ENCODE measurements around the gene FAM107B. TPM values are rescaled to one million over a fixed set of nuclear protein-coding genes. Genes with fewer than 3 reads are reported as not detected.

FAM107B gene
- total and polyA plus RNA-seq, 2 of the 4 experiments (the other 2 are of a cell fraction) = 26.4 to 27.1 TPM

DNA sequence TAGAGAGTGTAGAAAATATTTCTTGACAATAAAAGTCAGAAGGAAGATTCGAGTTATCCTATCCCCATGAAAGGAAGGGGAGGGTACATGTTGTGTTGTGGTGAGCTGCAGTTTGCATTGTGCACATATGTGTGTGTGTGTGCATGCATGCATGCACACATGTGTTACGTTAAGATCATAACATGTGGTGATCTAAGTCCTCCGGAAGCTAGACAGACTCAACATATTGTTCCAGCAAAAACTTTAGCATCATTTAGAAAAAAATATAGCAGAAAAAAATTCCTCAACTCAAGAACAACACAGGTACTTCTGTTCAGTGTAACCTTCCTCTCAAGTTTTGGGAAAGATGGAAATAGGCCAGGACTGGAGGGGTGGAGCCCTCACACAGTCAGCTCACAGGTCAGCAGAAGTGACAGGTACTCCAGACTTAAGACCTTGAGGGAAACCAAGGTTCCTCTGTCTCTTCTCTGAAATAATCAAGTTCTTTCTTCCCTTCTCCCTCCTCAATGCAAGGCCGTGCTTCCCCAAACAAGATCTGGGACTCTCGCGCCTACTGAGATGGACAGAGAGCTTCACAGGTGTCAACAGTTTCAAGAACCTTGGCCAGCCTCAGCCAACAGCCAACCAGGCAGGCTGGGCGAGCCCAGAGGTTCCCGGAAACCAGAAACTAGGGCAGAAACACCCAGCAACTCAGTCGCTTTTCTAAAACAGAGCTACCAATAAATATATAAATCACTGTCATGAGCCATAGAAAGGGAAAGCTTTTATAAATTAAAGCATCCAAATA lies 205.2 kb downstream of the FAM107B start (continued):
- no peak for TF ChIP-seq RFX5 (IDR thresholded peaks at IDR 0.05; ENCODE audit: low read depth, low read length)

DNA sequence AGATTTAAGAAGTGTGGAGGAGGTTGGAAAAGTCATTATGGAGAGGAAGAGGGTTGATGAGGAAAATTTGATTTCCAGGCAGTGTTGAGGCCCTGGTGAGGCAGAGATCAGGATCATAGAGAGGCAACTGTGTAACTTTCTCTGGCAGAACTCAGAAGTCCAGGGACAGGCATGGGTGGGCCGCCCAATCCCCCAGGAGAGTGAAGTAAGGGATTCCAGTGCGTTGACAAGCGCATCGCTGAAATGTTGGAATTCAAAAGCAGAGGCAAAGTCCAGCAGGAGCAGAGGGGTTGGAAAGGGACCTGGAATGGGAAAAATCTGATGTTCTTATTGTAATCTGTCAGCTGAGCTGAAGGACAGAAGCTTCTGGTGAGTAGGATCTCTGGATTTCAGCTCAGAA lies 207.3 kb downstream of the FAM107B start:
- intact Hi-C loops (cut with micrococcal nuclease) (no loop called here), dilution Hi-C loops (cut with HindIII; ENCODE audit: low sequenced_read_pairs, unreplicated experiment) (no loop called here)

More for the DNA sequence above, 207.3 kb downstream of the FAM107B start:
- Histone ChIP-seq H3K4me3 (ENCODE audit: insufficient read depth, low read depth, low read length) (no peak overlapping the region), H4K20me1 (ENCODE audit: insufficient read depth, low read length) (peaks cover 73% of the 10 kb centered on the region), H3K9me1 (ENCODE audit: insufficient read depth, low read length) (peaks cover 28% of the 10 kb centered on the region), H2AFZ (replicated peaks; ENCODE audit: low read length, poor library complexity) (no peak overlapping the region), H2BK15ac (ENCODE audit: low read depth, low read length) (no peak overlapping the region), H2AK5ac (ENCODE audit: low read depth, low read length) (no peak overlapping the region), H2BK20ac (ENCODE audit: low read depth, low read length) (no peak overlapping the region), H3K4me1 (ENCODE audit: control insufficient read depth, insufficient read depth, low read length) (peaks cover 17% of the 10 kb centered on the region), H2AK9ac (replicated peaks; ENCODE audit: low read depth, low read length, poor library complexity) (no peak overlapping the region), H3K27ac (ENCODE audit: insufficient read depth, low read length) (no peak overlapping the region), H3K79me1 (ENCODE audit: low read depth in 1 of 2, low read length in 2 of 2) (peaks cover 40 to 82% of the 10 kb centered on the region in 2 experiments), H4K91ac (ENCODE audit: insufficient read depth, low read depth, low read length) (no peak overlapping the region), H3K4ac (ENCODE audit: low read depth, low read length) (no peak overlapping the region), H2BK120ac (ENCODE audit: low read depth, low read length) (no peak overlapping the region), H4K5ac (ENCODE audit: low read depth, low read length) (no peak overlapping the region), H3K23ac (ENCODE audit: low read depth, low read length) (no peak overlapping the region), H3K4me2 (ENCODE audit: low read depth, low read length) (no peak overlapping the region), H3K36me3 (ENCODE audit: control insufficient read depth, insufficient read depth, low read length) (peaks cover 27% of the 10 kb centered on the region), H2BK5ac (ENCODE audit: low read depth, low read length, poor library complexity, severe bottlenecking) (no peak overlapping the region), H3K18ac (ENCODE audit: low read depth, low read length) (no peak overlapping the region), H3K56ac (ENCODE audit: extremely low read depth, insufficient read depth, low read length) (no peak overlapping the region), H4K8ac (ENCODE audit: low read depth in 2 of 2, low read length in 2 of 2) (no peak overlapping the region), H3K27me3 (ENCODE audit: control insufficient read depth, insufficient read depth, low read length) (no peaks in the 10 kb centered on the region), H3K9me3 (ENCODE audit: control insufficient read depth, insufficient read depth, low read length) (peaks cover 3% of the 10 kb centered on the region; the same call in 1 of the 2 replicates), H3K14ac (replicated peaks; ENCODE audit: low read depth, low read length) (no peak overlapping the region), H3K9ac (ENCODE audit: low read depth, low read length) (no peak overlapping the region)
- no TSS peak for BruUV-seq (replicated peaks)
- ChIA-PET POLR2A (ENCODE audit: unreplicated experiment) (no interaction called here), CTCF (no interaction called here)
- ATAC-seq (ENCODE audit: low read depth) (no peak), DNase-seq (no peak)
- 97% methylated on average over 4 of the region's 4 CpGs; no CpG with 5 or more reads in 1 of the 2 experiments for WGBS, 2 experiments (ENCODE audit: extremely low coverage in 2 of 2, insufficient read length in 1 of 2)
- in situ Hi-C loops (cut with MboI; ENCODE audit: low sequenced_read_pairs) = no loop called here
- TF ChIP-seq CHD1 (IDR thresholded peaks at IDR 0.05; ENCODE audit: low read depth, low read length) (no peak), NFE2L2 (IDR thresholded peaks at IDR 0.05; ENCODE audit: low read depth, low read length) (no peak)

All from IMR-90 (cell line).